Measurements from ENCODE around the gene GPR137B.
"Not testable (repeated sequence)": the region's sequence is repeated elsewhere in the genome, so short reads cannot be mapped to it uniquely, and the experiment has no call there.

GPR137B gene

DNA sequence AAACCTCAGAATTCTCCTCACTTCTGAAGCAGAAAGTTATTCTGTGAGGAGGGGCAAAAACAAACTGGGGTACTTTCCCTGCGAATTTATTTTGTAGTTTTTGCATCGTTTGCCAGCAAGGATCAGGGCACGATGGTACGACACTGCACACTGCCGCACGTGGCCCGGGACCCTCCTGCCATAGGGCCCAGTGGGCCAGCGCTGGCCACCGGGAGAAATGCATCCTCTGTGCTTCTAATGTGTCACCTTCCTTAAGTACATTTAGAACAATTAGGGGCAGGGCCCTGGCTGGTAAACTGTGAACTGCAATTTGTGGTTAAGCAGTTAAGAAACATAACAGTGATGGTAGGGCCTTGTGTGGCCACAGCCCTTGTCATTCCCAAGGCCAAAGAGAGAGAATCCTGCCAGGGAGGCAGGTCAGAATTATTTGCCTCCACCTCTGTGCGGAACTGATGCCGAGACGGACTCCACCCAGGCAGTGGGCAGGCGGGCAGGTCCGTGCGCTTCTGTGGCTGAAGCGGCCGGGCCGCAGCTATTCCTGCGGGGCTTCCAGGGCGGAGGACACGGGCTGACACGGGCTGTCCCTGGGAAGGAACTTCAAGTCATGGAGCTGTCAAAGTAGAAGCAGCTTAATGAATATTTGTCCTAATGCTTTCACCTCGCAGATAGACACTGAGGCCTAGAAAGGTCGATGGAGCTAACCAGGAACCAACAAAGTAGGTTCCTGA lies 12.5 kb downstream of the GPR137B start:
- DNase-seq (ENCODE audit: low read depth, low spot score) = no peak
- in situ Hi-C loops (cut with HindIII; ENCODE audit: low sequenced_read_pairs) = no loop called here
- TF ChIP-seq, protein P1, sequence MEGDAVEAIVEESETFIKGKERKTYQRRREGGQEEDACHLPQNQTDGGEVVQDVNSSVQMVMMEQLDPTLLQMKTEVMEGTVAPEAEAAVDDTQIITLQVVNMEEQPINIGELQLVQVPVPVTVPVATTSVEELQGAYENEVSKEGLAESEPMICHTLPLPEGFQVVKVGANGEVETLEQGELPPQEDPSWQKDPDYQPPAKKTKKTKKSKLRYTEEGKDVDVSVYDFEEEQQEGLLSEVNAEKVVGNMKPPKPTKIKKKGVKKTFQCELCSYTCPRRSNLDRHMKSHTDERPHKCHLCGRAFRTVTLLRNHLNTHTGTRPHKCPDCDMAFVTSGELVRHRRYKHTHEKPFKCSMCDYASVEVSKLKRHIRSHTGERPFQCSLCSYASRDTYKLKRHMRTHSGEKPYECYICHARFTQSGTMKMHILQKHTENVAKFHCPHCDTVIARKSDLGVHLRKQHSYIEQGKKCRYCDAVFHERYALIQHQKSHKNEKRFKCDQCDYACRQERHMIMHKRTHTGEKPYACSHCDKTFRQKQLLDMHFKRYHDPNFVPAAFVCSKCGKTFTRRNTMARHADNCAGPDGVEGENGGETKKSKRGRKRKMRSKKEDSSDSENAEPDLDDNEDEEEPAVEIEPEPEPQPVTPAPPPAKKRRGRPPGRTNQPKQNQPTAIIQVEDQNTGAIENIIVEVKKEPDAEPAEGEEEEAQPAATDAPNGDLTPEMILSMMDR (IDR thresholded peaks at IDR 0.05; ENCODE audit: low read depth, low read length) = no peak
- no peak overlapping the region for H3K4me3 ChIP-seq (ENCODE audit: low read depth, low read length)

GRCh38 chr1:236155399-236155767 lies 13.0 kb downstream of the GPR137B start:
- no peak overlapping the region for H3K4me3 ChIP-seq (ENCODE audit: low read depth, low read length)
- TF ChIP-seq, protein P1 (IDR thresholded peaks at IDR 0.05; ENCODE audit: low read depth, low read length) = no peak
- no peak for DNase-seq (ENCODE audit: low read depth, low spot score)
- in situ Hi-C loops (cut with HindIII; ENCODE audit: low sequenced_read_pairs) = no loop called here

- in situ Hi-C loops (cut with HindIII; ENCODE audit: low sequenced_read_pairs) = no loop called here
- no peak overlapping the region for H3K4me3 ChIP-seq (ENCODE audit: low read depth, low read length)
- TF ChIP-seq, protein P1 (IDR thresholded peaks at IDR 0.05; ENCODE audit: low read depth, low read length) = no peak
- no peak for DNase-seq (ENCODE audit: low read depth, low spot score)
These were observed 13.6 kb downstream of the GPR137B start for GRCh38 chr1:236155841-236156503.

DNA sequence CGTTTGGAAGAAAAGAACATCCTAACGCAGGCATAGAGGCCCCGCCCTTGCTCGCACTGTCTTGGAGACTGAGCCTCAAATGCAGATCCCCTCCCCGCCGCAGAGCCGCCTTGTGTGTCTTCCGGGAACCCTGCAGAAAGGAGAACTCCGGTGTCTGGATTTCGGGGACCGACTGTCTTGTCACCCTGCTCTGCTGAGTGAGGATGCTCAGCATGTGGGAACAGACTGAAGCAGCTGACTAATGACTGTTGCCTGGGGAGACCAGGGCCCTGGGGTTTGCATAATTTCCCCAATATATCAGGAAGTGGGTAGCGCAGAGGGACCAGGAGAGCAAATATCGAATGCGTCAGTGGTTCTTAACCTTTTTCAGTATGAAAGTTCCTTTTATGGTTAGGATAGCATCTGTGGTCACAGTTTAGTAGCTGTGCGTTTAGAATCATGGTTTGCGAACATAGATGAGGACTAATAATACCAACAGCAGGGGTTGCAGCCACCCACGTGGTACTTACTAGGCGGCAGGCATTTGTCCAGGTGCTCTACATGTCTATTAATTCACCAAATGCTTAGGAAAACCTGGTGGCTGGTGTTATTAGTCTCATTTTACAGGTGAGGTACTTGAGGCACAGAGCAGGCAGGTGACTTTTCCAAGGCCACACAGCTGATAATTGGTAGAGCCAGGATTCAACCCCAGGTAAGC lies 14.3 kb downstream of the GPR137B start:
- DNase-seq (ENCODE audit: low read depth, low spot score) = no peak
- H3K4me3 ChIP-seq (ENCODE audit: low read depth, low read length) = no peak overlapping the region
- TF ChIP-seq, protein P1 (IDR thresholded peaks at IDR 0.05; ENCODE audit: low read depth, low read length) = no peak
- in situ Hi-C loops (cut with HindIII; ENCODE audit: low sequenced_read_pairs) = no loop called here

DNA sequence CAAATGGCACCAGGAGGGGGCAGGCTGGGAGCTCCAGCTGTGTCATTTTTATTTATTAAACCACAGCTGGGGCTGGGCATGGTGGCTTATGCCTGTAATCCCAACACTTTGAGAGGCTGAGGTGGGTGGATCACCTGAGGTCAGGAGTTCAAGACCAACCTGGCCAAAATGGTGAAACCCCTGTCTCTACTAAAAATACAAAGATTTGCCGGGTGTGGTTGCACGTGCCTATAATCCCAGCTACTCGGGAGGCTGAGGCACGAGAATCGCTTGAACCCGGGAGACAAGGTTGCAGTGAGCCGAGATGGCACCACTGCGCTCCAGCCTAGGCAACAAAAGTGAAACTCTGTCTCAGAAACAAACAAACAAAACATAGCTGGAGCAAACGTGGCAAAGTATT lies 15.7 kb downstream of the GPR137B start:
- in situ Hi-C loops (cut with HindIII; ENCODE audit: low sequenced_read_pairs); DNase-seq (ENCODE audit: low read depth, low spot score); H3K4me3 ChIP-seq (ENCODE audit: low read depth, low read length): not testable (repeated sequence)

DNA sequence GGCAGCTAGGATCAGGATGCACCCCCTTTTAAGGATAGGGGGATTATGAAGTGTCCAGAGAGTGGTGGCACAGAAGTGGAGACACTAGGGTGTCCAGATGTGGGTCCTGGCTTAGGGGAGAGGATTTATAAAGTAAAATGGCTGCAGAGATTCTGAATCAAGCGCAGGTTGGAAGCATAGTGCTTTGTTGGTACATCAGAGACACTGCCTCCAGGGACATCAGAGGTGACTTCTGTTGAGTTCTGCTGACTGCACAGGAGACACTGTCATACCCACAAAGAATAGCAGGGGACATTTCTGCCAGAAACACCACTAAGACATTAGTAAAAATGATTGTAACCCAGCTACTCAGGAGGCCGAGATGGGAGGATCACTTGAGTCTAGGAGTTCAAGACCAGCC lies 16.4 kb downstream of the GPR137B start:
- in situ Hi-C loops (cut with HindIII; ENCODE audit: low sequenced_read_pairs) = no loop called here
- TF ChIP-seq, protein P1 (IDR thresholded peaks at IDR 0.05; ENCODE audit: low read depth, low read length) = no peak
- DNase-seq (ENCODE audit: low read depth, low spot score) = no peak
- H3K4me3 ChIP-seq (ENCODE audit: low read depth, low read length) = no peak overlapping the region
